HuH-7.5 (cell line): Measurements from ENCODE around the gene NINJ1.

Source experiments
- DNase-seq: peaks from one replicate; pipeline ENCODE4 v3.0.0; 2011; ENCODE audit warnings: low spot score

The NINJ1 gene

GRCh38 chr9:93099551-93100275, 34.3 kb downstream of the NINJ1 start:
- no peak for DNase-seq

- no peak for DNase-seq
Measured at GRCh38 chr9:93098236-93098946, 35.7 kb downstream of the NINJ1 start.

- DNase-seq, result no peak
Measured at GRCh38 chr9:93097511-93098201, 36.4 kb downstream of the NINJ1 start.

- DNase-seq, result no peak
Measured at GRCh38 chr9:93096811-93097382, 37.2 kb downstream of the NINJ1 start.

- DNase-seq, result peak; percentile 59
Measured at GRCh38 chr9:93096131-93096802, 37.8 kb downstream of the NINJ1 start, which contains the start of gene CARD19. CARD19 (plus strand) TSS chr9:93096217; CDS start chr9:93096346, 129 bp downstream.

- peak; percentile 93 for DNase-seq
Measured at GRCh38 chr9:93095205-93096130, 38.6 kb downstream of the NINJ1 start.

GRCh38 chr9:93094658-93095204, 39.3 kb downstream of the NINJ1 start:
- no peak for DNase-seq

GRCh38 chr9:93093877-93094657, 40.0 kb downstream of the NINJ1 start:
- no peak for DNase-seq

GRCh38 chr9:93093127-93093876, 40.7 kb downstream of the NINJ1 start:
- no peak for DNase-seq

- DNase-seq, result no peak
Measured at GRCh38 chr9:93092251-93092991, 41.6 kb downstream of the NINJ1 start.

GRCh38 chr9:93091453-93092081, 42.5 kb downstream of the NINJ1 start:
- no peak for DNase-seq

- DNase-seq, result no peak
Measured at GRCh38 chr9:93091056-93091452, 43.0 kb downstream of the NINJ1 start.

- no peak for DNase-seq
Measured at GRCh38 chr9:93090091-93090655, 43.9 kb downstream of the NINJ1 start.

- no peak for DNase-seq
Measured at GRCh38 chr9:93089481-93089991, 44.5 kb downstream of the NINJ1 start.

GRCh38 chr9:93089024-93089423, 45.0 kb downstream of the NINJ1 start:
- no peak for DNase-seq

- no peak for DNase-seq
Measured at GRCh38 chr9:93088656-93089015, 45.4 kb downstream of the NINJ1 start.

- DNase-seq, result no peak
Measured at GRCh38 chr9:93087971-93088655, 45.9 kb downstream of the NINJ1 start.
